Motor neuron (in vitro differentiated cells): ENCODE measurements around the gene LRRC49. TPM values are rescaled to one million over a fixed set of nuclear protein-coding genes. Genes with fewer than 3 reads are reported as not detected.

Experiments
- ATAC-seq, 8 experiments: fragments of 200-7000 bp; cut with Tn5 transposase; replicated peaks in 6 of 8; 2 replicates each; pipeline ENCODE4 v1.8.0; 2021; ENCODE audit warnings: mild to moderate bottlenecking in 8 of 8, moderate library complexity in 8 of 8
- H3K27ac ChIP-seq, 2 donors: fragments of 250-450 bp; sonication (Bioruptor Pico); 2 replicates each; pipeline ENCODE4 v1.9.0; 2021; ENCODE audit warnings: antibody characterized with exemption in 2 of 2, mild to moderate bottlenecking in 2 of 2, moderate library complexity in 1 of 2
- H3K4me1 ChIP-seq, 2 donors: fragments of 250-450 bp; sonication (Bioruptor Pico); replicated peaks in 1 of 2; 2 replicates each; pipeline ENCODE4 v1.6.1; 2021; ENCODE audit warnings: antibody characterized with exemption in 2 of 2, mild to moderate bottlenecking in 2 of 2, moderate library complexity in 1 of 2
- H3K4me3 ChIP-seq, 5 donors: fragments of 250-450 bp; sonication (Bioruptor Pico); 2 replicates each; pipeline ENCODE4 v1.9.0; 2021; ENCODE audit warnings: antibody characterized with exemption in 5 of 5, mild to moderate bottlenecking in 5 of 5, moderate library complexity in 4 of 5
- WGBS, 10 experiments: fragments of 450-650 bp; shearing (Covaris generic); methylation state at CpG; one replicate each; pipeline ENCODE4 v1.0.0; 2022; 5-methylcytosine and 5-hydroxymethylcytosine counted together
- in situ Hi-C, 9 experiments: fragments of 400-800 bp; cut with MboI; loops; one replicate each; pipeline ENCODE4 v1.15.0; 2021; ENCODE audit warnings: low sequenced_read_pairs in 9 of 9, low pct_unique_long_range_greater_than_20kb in 2 of 9; ENCODE audit not compliant: unreplicated experiment in 9 of 9
- total RNA-seq, 8 experiments: library from RNA; unstranded; fragments of 300-600 nt; gene quantifications; 2 replicates each; pipeline versions ENCODE4 v1.2.3 to v1.2.4, GENCODE V29; 2022

LRRC49 gene
- total RNA-seq: 10 to 100 TPM in 6 of 8 experiments, 1 to 10 TPM in 2; 4.2 to 65.1 (median 54.6) TPM

- Histone ChIP-seq H3K4me1 (peaks cover 12 to 13% of the 10 kb centered on the region in 2 donors), H3K4me3 (peak within 1 kb of the TSS; percentile 60 to 81 (median 79)), H3K27ac (peak within 1 kb of the TSS; percentile 92 to 98)
- peak; percentile 95 to 97 (median 96) for ATAC-seq
- 0% methylated on average over 1 to 13 of the region's 61 CpGs; no CpG with 5 or more reads in 4 of the 10 experiments for WGBS, 10 experiments
- in situ Hi-C loops: loop anchor here in 1 of 9 experiments (25.0 kb wide), 1 partner anchor 545 kb away; no protein-coding TSS in a partner anchor
These were observed at the start of gene LRRC49, which contains the start of gene THAP10 for GRCh38 chr15:70892002-70892911. LRRC49 (plus strand) TSS chr15:70892826; CDS start chr15:70892895, 69 bp downstream. THAP10 (minus strand) TSS chr15:70892433; CDS start chr15:70892272, 161 bp downstream.

DNA sequence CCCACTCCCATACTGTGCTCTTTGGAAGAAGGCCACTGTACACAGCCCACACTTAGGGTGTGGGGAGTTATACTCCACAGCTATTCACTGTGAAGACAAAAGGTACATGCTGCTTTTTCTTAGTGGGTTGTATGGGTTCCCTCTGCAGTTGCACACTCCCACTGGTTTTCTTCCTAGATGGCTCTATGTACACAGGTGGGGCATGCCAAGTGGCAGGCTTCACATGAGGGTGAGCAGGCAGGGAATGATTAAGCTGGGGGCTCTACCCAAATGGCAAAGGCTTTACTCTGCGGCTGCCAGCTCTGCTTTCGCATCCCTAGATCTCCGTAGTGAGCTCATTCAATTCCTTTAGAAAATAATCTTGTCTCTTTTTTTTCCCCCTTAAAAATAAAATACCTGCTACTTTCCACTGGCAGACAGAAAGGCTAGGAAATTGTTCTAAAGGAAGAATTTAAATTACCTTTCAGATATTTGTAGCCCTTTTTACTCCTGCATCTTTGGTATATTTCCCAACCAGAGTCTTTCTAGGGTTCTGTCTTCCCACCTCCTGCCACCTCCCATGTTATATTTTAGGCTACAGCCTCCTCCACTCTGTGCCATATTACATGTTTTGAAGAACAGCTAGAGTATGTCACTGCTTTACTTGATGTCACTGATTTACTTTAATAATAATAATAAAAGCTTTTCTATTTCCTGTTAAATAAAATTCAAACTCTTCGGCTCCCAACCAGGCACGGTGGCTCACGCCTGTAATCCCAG lies 46.8 kb upstream of the LRRC49 start:
- in situ Hi-C loops: no loop called here
- Histone ChIP-seq H3K4me3 (no peak overlapping the region), H3K27ac (no peak overlapping the region), H3K4me1 (no peaks in the 10 kb centered on the region)
- 85 to 100% (median 91%) methylated on average over 1 to 6 of the region's 6 CpGs; no CpG with 5 or more reads in 1 of the 10 experiments for WGBS, 10 experiments
- peak in 1 of 8 experiments; percentile 56 for ATAC-seq

- in situ Hi-C loops: no loop called here
- no peak overlapping the region for H3K27ac ChIP-seq
- H3K4me1 ChIP-seq: peaks cover 16 to 18% of the 10 kb centered on the region in 2 donors
- WGBS, 10 experiments: 87 to 100% (median 100%) methylated on average over 1 to 6 of the region's 6 CpGs; no CpG with 5 or more reads in 5 of the 10 experiments
- H3K4me3 ChIP-seq: peak overlapping the region in 1 of 5 donors; percentile 72
- no peak for ATAC-seq
These were observed 40.7 kb upstream of the LRRC49 start for GRCh38 chr15:70851889-70852288.

- Histone ChIP-seq H3K27ac (no peak overlapping the region), H3K4me3 (peak overlapping the region; percentile 71 to 76 (median 75)), H3K4me1 (peaks cover 21 to 24% of the 10 kb centered on the region in 2 donors)
- 5 to 80% (median 53%) methylated on average over 1 to 8 of the region's 11 CpGs; no CpG with 5 or more reads in 2 of the 10 experiments for WGBS, 10 experiments
- ATAC-seq: peak in 2 of 8 experiments; percentile 4 to 5
- in situ Hi-C loops: no loop called here
These were observed 39.9 kb upstream of the LRRC49 start for GRCh38 chr15:70852501-70853317.

DNA sequence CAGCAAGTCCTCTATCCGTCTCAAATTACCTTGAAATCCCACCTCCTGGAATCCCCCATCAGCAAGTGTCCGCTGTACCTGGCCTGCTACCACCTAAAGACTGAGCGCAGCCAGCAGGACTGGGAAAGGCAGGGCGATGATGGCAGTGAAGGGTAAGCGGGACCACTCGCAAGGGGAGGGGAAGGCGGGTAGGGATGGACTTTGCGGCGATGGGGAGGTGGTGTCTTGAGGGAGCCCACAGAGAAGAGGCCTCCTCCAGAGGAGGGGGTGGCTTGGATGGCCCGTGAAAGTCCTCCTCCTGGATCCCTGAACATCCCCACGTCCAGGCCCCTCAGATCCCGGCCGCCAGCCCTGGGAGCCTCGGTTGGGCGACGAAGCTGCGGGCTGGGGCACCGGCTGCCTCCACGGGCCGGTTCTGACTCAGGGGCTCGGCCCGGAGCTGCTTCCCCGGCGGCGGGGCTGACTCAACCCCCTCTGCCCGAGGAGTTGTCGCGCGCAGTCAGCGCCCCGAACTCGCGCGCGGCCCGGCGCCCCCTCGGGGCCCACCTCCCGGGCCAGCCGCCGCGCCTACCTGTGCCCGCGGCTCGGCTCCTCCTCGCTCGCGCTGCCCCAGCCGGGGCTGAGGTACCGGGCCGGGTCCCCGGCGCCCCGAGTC lies 39.2 kb upstream of the LRRC49 start:
- Histone ChIP-seq H3K4me3 (peak overlapping the region; percentile 71 to 76 (median 75)), H3K4me1 (peaks cover 21 to 24% of the 10 kb centered on the region in 2 donors), H3K27ac (peak overlapping the region; percentile 30 to 66)
- peak; percentile 19 to 70 (median 59) for ATAC-seq
- 6 to 17% (median 14%) methylated on average over 1 to 11 of the region's 54 CpGs; no CpG with 5 or more reads in 5 of the 10 experiments for whole genome bisulfite sequencing, 10 experiments
- in situ Hi-C loops: no loop called here

DNA sequence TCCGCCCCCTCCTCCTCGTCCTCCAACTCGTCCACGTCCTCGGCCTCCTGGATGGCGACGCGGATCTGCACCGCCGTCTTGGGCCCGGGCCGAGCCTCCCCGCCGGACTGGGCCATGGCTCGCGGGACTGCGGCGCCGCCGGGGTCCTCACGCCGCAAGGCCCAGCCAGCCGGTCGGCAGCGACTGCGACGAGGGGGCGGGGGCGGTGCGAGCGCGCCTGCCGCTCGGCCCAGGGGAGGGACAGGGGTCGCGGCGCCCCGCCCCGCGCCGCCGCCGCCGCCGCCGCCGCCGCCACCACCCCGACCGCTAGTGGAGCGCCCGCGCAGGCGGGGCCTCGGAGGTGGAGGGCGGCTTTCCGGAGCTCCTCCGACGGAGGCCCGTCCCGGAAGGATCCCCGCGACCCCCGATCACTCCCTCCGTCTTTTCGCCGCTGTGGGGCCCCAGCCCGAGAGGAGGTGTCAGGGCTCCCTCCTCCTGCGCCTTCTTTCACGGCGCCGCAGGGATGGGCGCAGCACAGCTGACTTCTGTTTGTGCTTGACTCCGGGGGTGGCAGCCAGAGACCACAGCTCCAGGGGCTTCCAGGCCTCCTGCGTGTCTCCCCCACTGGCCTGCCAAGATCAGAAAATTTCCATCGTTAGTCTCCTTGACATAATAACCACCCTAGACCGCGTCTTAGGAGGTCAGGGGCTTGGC lies 38.5 kb upstream of the LRRC49 start, which contains the start of gene LARP6:
LARP6 (minus strand) TSS at position 185 of the 693 bp plus-strand sequence; CDS start at position 116, 69 bp downstream.
- Histone ChIP-seq H3K4me1 (peaks cover 21 to 24% of the 10 kb centered on the region in 2 donors), H3K4me3 (peak within 1 kb of the TSS; percentile 71 to 76 (median 75)), H3K27ac (peak within 1 kb of the TSS; percentile 30 to 66)
- WGBS, 10 experiments: 0 to 11% methylated on average over 2 to 3 of the region's 78 CpGs; no CpG with 5 or more reads in 8 of the 10 experiments
- ATAC-seq: peak; percentile 44 to 86 (median 79)
- in situ Hi-C loops: no loop called here

DNA sequence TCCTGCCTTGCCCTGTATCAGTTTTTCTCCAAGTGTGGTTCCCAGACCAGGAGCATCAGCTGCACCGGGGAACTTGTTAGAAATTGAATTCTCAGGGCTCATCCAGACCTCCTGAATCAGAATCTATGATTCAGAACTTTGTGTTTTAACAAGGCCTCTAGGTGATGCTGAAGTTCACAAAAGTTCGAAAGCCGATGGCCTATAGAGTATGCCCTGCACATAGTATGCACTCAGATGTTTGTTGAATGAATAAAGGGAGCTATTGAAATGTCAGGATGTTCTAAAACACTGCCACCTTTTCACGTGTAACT lies 38.0 kb upstream of the LRRC49 start:
- 0 to 82% (median 57%) methylated on average over 1 to 4 of the region's 4 CpGs; no CpG with 5 or more reads in 3 of the 10 experiments for WGBS, 10 experiments

GRCh38 chr15:70855764-70856163 lies 36.9 kb upstream of the LRRC49 start:
- H3K4me3 ChIP-seq: no peak overlapping the region
- peak overlapping the region in 1 of 2 donors; percentile 84 for H3K27ac ChIP-seq
- no peak for ATAC-seq
- peaks cover 21 to 24% of the 10 kb centered on the region in 2 donors for H3K4me1 ChIP-seq
- 26 to 100% (median 84%) methylated on average over 1 to 2 of the region's 2 CpGs; no CpG with 5 or more reads in 4 of the 10 experiments for WGBS, 10 experiments
- in situ Hi-C loops: no loop called here

More for the DNA sequence above, 38.0 kb upstream of the LRRC49 start:
- peak overlapping the region; percentile 19 to 66 for H3K27ac ChIP-seq
- ATAC-seq: peak in 3 of 8 experiments; percentile 3 to 9 (median 5)
- H3K4me3 ChIP-seq: peak overlapping the region; percentile 71 to 76 (median 75)
- in situ Hi-C loops: no loop called here
- peaks cover 21 to 24% of the 10 kb centered on the region in 2 donors for H3K4me1 ChIP-seq

DNA sequence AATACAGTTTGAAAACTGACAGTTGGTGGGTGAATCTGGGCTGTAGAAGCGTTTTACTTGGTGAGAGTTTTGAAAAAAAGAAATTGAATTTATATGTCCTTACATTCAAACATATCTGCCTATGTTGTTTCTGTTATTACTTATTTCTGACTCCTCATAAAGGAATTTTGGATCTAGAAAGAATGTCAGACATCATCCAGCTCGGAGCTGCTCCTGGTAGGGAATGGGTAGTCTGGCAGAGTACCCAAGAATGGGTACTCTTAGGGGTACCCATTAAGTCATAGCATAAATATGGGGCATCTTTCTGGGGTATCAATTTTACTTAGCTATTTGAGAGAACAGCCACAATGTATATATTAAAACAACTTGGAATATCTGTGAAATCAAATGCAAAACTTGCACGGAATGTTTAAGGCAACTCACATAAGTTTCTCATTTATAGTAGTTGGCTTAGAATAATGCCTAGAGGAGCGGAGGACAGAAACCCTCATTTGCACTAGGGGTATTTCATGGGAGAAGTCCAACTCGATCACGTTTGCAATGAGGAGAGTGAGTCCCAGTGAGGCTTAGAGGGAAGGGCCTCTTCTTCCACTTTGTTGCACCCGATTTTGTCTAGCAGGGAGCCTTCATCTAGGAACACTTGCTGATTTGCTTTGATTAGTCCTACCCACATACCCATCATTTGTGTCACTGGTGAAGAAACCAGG lies 36.3 kb upstream of the LRRC49 start:
- 0 to 90% (median 71%) methylated on average over 1 to 6 of the region's 7 CpGs; no CpG with 5 or more reads in 1 of the 10 experiments for WGBS, 10 experiments
- H3K4me1 ChIP-seq: peaks cover 21 to 24% of the 10 kb centered on the region in 2 donors

DNA sequence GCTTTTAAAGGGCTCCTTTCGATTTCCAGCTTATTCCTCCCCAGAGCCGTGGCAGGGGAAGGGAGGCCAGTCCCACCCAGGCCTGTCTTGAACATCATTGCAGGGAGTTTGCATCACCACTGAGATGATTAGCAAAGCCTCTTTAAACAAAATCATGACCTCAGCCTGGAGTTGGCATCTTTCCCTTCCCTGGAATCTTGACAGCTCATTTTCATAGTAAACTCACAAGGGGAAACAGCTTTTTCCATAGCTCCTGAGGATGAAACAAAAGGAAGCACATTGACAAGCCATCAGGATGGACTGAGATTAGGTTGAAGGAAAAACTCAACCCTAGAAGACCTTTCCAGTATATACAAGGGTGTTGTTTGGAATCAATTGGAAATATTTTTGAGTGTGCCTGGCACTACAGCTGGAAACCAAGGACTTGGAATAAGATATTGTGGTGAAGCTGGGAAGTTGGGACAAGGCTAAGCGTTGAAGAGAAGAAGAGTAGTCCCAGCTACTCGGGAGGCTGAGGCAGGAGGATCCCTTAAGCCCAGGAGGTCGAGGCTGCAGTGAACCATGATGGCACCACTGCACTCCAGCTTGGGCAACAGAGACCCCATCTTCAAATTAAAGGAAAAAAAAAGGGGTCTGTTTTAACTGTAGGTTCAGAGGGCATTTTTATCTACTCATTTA lies 35.6 kb upstream of the LRRC49 start:
- no peak overlapping the region for H3K4me3 ChIP-seq
- peak overlapping the region; percentile 45 to 84 for H3K27ac ChIP-seq
- in situ Hi-C loops: no loop called here
- peak; percentile 7 to 74 (median 64) for ATAC-seq
- WGBS, 10 experiments: 10 to 100% (median 75%) methylated on average over 1 to 5 of the region's 5 CpGs
- H3K4me1 ChIP-seq: peaks cover 21 to 24% of the 10 kb centered on the region in 2 donors

More for the DNA sequence above, 36.3 kb upstream of the LRRC49 start:
- no peak for ATAC-seq
- Histone ChIP-seq H3K27ac (peak overlapping the region; percentile 23 to 84), H3K4me3 (no peak overlapping the region)
- in situ Hi-C loops: no loop called here
